ENCODE measurements around the gene CCDC172.
"Not testable (repeated sequence)": the region's sequence is repeated elsewhere in the genome, so short reads cannot be mapped to it uniquely, and the experiment has no call there.

CCDC172 gene

DNA sequence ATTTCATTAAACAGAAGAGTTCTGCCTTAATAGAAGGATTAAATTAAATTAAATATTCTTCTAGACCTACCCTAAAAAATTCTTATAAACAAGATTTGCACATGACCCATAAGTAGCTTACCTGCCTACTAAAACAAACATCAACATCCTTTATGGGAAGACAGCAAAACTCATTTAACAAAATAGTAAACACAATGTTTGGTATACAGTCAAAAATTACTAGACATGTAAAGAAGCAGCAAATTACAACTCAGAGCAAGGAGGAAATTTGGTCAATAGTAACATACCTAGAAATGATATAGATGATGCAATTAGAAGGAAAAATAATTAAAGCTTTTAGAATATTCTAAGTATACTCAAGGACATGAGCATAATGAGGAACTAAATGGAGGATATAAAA, 27.9 kb downstream of the CCDC172 start:
- no peak for DNase-seq

DNA sequence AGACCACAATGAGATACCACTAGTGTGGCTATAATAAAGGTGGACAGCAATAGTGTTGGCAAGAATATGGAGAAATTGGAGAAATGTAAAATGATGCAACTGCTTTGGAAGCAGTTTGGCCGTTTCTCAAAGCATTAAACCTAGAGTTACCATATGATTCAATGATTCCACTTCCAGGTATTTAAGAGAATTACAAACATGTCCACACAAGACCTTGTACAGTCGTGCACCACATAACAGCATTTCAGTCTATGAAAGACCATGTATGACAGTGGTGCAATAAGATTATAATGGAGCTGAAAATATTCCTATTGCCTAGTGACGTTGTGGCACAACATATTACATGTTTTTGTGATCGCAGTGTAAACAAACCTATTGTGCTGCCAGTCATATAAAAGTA, 29.6 kb downstream of the CCDC172 start:
- no peak for DNase-seq

DNA sequence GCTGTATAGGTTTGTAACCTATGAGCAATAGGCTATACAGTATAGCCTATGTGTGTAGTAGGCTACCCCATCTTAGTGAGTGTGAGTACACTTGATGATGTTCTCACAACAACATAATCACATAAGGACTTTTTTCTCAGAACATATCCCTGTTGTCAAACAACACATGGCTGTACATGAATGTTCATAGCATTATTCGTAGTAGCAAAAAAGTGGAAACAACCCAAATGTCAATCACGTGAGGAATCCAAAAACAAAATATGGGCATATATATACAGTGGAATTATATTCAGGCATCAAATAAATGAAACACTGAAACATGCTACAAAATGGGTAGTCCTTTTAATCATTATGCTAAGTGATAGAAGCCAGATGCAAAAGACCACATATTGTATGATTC, 31.1 kb downstream of the CCDC172 start:
- no peak for DNase-seq

DNA sequence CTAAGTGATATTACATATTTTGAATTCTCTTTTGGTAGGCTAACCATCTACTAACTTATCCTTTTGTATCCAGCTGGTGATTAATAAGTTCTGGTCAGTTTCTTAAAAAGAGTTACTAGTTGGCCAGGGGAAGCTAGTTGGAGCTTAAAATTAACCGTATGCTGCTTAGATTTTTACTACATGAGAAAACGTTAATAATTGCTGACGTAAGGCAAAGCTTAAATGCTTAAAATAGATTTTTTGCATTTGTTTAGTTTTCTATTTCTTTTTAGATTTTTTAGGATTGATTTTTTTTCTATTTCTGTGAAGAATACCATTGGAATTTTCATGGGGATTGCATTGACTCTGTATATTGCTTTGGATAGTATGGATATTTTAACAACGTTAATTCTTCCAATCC, 32.6 kb downstream of the CCDC172 start:
- DNase-seq, result no peak

DNA sequence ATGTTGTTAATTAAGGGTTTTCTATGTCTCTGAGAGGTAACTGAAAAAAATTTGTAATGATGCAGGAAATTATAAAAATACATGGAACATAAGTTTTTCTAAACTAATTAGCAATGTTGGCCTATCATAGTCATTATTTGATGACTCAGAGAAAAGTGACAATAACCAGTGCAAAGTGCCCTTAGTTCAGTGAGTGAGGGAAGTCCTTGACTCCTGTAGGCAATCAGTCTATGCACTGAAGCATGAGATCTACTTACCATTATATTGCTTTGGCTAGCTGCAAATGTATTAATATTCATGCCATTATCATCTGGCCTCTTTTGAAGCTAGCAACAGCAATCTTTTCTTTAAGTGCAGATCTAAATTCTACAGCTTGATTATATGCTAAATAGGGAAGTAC, 40.6 kb downstream of the CCDC172 start:
- no peak for DNase-seq

DNA sequence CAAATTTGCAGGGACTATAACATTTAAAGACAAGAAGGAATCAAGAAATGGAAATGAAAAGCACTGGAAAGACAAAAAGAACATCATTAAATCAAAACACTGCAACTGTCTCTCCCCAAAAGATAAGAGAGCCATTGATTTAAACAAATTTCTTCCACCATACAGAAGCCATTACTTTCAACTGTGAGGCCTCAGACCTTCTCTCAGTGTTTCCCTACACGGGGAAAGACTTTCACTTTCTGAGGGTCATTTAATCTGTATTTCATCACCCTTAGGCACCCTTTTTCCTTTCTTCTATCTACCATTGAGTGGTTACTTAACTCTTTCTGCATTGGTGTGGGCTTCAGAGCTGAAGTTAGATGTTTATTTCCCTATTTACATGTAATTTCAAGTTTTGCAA, 47.5 kb downstream of the CCDC172 start:
- DNase-seq, result no peak

DNA sequence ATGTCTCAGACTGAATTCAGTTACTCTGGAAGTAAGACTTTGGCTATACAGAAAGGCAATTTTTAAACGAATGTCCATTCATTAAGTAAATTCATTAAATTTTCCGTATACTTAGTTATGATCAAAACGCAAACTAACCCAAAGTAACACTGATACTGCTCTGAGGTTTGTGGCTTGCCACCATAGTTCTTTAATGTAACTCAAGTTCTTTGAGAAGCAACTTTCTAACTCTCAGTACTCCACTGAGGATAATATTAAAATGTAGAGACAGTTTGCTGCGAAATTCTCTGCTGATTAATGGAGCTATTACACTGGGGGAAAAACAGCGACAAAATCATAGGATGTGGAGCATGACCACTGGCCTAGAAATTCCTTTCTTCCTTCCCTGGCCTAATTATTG, 58.0 kb downstream of the CCDC172 start:
- no peak for DNase-seq

DNA sequence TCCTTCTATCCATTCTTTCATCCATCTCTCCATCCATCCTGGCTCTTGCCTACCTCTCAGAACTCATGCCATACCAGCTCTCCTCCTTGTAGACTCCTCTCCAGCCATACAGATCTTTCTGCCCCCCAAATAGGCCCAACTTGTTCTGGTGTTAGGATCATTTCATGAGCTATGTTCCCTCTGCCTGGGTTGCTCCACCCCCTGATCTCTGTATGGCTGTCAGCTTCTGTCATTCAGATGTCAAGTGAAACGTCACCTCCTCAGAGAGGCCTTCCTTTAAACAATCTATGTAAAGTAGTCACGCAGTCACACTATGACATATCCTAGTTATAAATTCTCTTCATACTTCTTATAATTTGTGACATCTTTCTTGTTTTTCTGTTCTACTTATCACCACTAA, 61.1 kb downstream of the CCDC172 start:
- no peak for DNase-seq

DNA sequence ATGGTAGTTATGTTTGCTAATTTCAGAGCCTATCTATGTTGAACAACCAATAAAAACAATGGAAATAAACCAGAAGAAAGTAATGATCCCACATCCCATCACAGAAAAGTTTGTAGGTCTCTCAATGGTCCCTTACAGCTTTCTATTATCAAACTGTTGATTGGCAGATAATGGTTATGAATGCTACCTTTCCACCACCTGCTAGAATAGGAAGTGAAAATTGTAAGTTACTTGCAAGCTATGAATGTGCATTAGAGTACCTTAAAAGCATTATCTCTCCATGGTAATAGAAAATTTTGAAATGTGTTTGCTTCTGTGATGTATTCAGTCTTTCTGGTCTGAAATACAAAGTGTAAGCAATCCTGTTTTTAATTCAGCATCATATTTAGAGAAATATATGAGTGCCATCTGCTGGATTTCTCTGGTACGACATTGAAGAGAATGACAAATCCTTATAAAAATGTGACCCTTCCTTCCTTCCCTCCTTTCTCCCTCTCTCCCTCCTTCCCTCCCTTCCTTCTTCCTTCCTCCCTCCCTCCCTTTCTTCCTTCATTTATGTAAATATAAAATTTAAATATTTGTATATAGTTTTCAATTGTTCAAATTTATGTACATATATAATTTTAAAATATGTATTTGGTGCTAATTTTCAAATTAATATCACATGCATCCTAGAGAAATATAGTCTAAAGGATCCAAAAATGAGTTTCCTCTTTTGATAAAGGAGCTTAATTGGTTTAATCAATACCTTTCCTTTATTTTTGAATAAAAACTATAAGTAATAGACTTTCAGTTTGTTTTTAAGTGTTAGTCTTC, 62.0 kb downstream of the CCDC172 start:
- no peak for DNase-seq

DNA sequence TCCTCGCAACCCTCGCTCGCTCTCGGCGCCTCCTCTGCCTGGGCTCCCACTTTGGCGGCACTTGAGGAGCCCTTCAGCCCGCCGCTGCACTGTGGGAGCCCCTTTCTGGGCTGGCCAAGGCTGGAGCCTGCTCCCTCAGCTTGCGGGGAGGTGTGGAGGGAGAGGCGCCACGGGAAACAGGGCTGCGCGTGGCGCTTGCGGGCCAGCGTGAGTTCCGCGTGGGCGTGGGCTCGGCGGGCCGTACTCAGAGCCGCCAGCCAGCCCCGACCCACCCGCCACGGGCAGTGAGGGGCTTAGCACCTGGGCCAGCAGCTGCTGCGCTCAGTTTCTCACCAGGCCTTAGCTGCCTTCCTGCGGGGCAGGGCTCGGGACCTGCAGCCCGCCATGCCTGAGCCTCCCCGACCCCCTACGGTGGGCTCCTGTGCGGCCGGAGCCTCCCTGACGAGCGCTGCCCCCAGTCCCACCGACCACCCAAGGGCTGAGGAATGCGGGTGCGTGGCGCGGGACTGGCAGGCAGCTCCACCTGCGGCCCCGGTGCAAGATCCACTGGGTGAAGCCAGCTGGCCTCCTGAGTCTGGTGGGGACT, 69.1 kb downstream of the CCDC172 start:
- DNase-seq, result not testable (repeated sequence)

DNA sequence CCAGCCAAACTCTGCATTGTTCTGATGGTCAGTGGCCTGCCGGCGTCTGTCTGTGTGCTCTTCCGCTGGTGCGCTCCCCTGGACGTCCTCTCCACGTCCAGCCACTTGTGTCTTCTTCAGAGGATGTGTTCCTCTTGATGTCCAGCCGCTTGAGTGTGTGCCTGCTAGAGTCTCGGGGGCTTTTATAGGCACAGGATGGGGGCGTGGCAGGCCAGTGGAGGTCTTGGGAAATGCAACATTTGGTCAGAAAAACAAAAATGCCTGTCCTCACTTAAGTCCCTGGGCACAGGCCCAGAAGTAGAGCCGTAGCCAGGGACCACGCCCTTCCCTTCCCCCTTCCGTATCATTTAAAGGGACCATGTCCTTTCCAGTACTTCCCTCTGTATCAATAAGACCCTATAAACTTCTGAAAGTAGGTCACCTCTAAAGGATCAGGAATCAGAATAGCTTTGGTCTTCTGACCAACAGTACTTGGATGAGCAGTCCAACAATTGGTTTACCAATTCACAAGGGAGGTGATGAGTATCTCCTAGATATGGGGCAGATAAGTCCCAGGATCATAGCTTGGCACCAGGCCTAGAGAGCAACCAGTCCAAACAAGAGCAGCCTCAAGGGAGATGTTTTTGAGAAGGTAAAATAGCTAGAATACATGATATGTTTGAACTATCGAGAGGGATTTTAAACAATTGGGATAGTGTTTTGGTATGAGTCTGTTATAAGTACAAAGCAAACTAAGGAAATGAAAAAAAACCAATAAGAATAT, 71.2 kb downstream of the CCDC172 start:
- DNase-seq, result no peak

DNA sequence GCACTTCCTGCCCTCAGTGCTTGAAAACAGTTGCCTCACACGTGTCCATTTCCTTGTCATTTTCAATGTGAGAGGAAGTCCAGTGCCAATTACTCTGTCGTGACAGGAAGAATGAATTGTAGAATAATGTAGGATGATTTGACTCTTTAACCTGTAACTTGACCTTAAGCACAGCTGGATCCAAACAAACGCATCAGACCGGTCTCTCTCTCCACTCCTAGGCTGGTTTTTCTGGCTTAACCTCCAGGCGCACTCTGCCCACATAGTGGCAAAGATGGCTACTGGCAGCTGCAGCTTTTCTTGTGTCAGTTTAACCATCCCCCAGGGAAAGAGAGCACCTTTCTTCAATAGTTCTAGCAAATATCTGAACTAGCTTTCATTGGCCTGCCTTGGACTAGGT, 74.0 kb downstream of the CCDC172 start:
- DNase-seq, result no peak

DNA sequence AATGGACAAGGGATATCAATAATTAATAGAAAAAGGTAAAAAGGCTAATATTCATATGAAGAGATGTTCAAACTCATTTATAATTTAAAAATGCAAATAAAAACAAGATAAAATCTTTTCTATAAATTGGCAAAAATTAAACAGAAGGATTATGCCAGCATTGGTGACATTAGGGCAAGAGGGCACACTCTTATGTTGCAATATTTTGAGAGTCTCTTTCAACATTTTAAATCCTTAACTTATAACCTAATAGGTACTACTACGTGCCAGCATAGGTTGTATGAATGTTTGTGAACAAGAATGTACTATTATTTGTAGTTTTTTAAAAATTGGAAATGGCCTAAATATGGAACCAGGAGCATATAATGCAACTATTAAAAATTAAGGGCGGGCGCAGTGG, 78.6 kb downstream of the CCDC172 start:
- DNase-seq, result no peak

DNA sequence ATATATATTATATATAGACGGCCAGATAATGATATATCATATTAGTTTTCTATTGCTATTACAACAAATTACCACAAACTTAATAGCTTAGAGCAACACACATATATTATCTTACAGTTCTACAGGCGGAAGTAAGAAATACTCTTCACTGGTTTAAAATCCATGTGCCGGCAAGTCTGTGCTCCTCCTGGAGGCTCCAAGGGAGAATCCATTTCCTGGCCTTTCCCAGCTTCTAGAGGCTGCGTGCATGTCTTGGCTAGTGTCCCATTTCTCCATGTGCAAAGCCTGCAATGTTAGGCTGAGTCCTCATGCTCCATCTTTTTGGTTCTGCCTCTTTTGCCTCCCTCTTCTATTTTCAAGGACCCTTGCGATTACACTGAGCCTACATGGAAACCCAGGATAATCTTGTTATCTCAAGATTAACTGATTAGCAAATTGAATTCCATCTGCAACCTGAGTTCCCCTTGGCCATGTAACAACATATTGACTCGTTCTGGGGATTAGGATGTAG, 79.5 kb downstream of the CCDC172 start:
- no peak for DNase-seq

DNA sequence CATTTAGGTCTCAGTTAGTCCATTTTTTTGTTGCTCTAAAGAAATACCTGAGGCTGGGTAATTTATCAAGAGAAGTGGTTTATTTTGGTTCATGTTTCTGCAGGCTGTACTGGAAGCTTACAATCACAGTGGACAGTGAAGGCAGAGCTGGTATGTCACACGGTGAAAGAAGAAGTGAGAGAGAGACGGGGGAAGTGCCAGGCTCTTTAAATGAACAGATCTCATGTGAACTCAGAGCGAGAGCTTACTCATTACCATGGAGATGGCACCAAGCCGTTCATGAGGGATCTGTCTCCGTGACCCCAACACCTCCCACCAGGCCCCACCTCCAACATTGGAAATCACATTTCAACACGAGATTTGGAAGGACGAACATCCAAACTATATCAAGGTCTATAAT, 84.5 kb downstream of the CCDC172 start:
- no peak for DNase-seq

DNA sequence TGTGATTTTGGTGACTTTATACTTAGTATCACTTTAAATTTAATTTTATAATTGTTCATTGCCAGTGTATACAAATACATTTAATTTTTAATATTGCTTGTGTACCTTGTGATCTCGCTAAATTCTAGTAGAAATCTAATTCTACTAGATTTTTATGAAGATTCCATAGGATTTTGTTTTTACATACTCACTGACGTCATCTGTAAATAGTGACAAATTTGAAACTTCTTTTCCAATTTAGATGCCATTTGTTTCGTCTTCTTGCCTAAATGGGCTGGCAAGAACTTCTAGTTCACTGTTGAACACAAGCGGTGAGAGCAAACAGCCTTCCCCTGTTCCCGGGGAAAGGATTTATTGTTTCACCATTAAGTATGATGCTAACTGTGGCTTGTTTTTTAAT, 86.1 kb downstream of the CCDC172 start:
- DNase-seq, result no peak

DNA sequence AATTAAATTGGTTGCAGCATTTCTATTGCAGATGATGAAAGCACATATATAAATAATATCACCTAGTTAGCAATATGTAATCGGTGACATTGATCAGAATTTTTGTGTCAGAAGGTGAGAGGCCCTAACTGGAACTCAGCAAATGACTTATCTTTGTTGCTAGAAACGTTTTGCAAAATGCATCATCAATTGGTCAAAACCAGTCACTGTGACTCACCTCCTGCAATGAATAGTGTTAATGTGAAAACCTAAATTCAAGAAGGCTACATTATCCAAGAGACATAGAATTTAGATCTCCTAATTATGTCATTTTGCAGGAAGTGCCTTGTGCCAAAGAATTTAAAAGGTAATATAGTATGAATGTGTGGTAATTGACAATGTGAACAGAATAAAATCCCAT, 93.6 kb downstream of the CCDC172 start:
- DNase-seq, result no peak

DNA sequence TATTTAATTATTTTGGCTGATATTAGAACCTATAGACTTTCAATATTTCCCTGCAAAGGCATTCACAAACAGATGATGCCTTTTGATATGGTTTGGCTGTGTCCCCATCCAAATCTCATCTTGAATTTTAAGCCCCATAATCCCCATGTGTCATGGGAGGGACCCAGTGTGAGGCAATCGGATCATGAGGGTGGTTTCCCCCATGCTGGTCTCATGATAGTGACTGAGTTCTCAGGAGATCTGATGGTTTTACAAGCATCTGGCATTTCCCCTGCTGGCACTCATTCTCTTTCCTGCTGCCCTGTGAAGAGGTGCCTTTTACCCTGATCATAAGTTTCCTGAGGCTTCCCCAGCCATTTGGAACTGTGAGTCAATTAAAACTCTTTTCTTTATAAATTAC, 94.1 kb downstream of the CCDC172 start:
- DNase-seq, result no peak

DNA sequence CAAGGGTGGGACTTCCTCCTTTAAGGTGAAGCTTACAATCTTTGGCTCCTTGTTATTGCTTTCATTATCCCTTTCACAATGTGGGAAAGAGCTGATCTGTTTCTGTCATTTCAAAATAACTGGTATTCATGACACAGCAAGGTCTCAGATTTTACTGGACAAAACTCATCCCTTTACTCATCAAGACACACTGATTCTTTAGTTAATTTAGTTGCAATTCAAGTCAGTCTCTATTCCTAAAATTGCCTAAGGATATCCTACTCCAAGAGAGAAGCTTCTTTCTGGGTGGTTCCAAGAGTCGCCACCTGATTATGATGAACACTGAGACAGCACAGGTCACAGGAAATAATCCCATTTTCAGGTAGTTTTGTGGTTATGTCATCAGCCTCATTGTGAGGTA, 97.6 kb downstream of the CCDC172 start:
- DNase-seq, result no peak

DNA sequence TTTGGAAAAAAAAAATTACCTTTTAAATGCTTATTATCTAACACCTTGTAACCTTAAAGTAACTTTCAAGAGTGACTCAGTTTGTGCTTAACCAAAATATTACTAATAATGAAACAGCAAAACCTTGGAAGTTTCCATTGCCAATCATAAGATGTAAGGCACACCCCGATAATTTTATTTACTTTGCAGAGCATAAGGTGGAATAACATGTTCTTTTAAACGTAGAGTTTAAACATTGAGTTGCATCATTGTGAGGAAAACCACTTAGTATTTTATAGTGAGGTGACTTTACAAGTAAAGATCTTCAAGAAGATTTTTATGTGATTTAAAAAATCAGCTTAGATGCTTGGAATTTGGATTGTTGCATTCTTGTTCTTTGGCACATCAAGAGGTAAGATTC, 103.4 kb downstream of the CCDC172 start, which contains the start of gene PNLIPRP3:
Gene PNLIPRP3, plus strand, starts transcription at position 177 of the 400 bp plus-strand sequence. Its CDS starts 166 bp downstream, at position 343.
- no peak for DNase-seq

DNA sequence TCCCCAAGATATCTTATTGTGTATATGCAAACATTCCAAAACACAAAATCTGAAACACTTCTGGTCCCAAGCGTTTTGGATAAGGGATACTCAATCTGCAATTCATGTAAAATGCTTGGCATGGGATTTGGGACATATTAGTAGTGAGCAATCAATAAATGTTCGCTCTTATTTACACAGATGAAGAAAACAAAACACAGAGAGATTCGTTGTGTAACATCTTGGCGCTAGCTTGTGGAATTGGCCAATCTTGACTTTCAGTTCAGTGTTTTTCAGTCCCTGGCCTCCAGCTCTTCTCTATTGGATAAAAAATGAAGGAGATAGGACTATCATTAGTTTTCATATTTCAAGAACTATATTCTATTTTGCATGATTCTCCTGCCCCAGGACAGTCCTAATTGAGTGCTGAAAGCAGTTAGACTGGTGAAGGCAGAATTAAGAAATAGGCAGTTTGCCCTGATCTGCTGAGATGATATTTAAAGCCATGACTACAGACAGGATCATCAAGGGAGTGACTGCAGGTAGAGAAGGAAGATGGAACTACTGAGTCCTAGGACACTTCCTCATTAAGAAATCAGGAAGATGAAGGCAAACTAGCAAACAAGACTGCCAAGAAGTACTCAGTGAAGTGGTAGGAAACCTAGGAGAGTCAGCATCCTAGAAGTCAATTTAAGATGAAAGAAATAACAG, 105.2 kb downstream of the CCDC172 start:
- no peak for DNase-seq

Measured in activated CD4-positive, alpha-beta T cell treated with anti-CD3 and anti-CD28 coated beads, Interleukin-2, amount 50 U/mL, for 48 hours (primary cell).